ENCODE data around the gene CLCA1. TPM values are rescaled to one million over a fixed set of nuclear protein-coding genes. Genes with fewer than 3 reads are reported as not detected.

The CLCA1 gene
- total RNA-seq, 1 donor from 2014 or later, result not detected

DNA sequence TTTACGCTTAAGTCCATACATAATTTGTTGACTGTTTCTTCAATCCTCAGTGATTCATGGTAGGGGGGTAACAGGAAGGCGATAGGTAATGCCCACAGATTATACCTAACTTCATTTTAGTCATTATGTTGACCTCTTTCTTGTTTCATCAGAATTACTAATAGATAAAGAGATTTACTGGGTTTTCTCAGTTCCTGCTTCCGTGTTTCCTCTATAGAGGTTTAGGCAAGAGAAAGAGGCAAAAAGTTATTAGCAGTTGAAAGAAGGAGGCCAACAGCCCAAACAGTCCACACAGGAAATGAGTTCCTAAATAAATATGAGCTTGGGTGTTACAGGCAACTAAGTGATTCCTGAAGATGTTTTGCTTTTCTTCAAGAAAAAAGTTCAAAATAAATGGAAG, 17.9 kb upstream of the CLCA1 start:
- intact Hi-C loops (cut with DNase I), result no loop called here
- no peak for DNase-seq
- no peaks in the 10 kb centered on the region for H3K36me3 ChIP-seq

DNA sequence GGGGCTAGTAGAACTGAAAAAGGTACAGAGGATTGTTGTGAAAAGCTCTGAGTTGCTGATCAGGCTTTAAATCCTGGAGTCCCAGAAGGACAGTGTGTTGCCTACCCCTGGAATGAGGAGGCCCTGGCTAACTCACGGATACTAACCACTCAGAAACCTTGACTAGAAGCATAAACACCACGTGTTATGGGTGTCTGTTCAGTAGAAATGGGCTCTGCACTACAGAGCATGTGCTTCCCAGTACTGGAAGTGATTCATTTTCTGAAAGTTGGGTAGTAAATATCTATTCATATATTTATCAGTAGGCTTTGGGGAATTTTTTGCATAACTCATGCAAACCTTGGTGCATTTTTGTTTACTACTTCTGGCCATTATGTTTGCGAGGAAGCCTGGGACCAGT, 15.1 kb upstream of the CLCA1 start:
- Histone ChIP-seq H3K4me3 (no peak overlapping the region), H3K4me1 (no peaks in the 10 kb centered on the region), H3K9me3 (no peaks in the 10 kb centered on the region), H3K27me3 (no peaks in the 10 kb centered on the region), H3K27ac (no peak overlapping the region), H3K36me3 (no peaks in the 10 kb centered on the region)
- DNase-seq (no peak), ATAC-seq (no peak)
- TF ChIP-seq, protein P1, sequence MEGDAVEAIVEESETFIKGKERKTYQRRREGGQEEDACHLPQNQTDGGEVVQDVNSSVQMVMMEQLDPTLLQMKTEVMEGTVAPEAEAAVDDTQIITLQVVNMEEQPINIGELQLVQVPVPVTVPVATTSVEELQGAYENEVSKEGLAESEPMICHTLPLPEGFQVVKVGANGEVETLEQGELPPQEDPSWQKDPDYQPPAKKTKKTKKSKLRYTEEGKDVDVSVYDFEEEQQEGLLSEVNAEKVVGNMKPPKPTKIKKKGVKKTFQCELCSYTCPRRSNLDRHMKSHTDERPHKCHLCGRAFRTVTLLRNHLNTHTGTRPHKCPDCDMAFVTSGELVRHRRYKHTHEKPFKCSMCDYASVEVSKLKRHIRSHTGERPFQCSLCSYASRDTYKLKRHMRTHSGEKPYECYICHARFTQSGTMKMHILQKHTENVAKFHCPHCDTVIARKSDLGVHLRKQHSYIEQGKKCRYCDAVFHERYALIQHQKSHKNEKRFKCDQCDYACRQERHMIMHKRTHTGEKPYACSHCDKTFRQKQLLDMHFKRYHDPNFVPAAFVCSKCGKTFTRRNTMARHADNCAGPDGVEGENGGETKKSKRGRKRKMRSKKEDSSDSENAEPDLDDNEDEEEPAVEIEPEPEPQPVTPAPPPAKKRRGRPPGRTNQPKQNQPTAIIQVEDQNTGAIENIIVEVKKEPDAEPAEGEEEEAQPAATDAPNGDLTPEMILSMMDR (IDR thresholded peaks at IDR 0.05), result no peak
- intact Hi-C loops (cut with DNase I), result no loop called here

More for the DNA sequence above, 17.9 kb upstream of the CLCA1 start:
- TF ChIP-seq, protein P1 (IDR thresholded peaks at IDR 0.05), result no peak
- Histone ChIP-seq H3K27ac (no peak overlapping the region), H3K9me3 (no peaks in the 10 kb centered on the region), H3K27me3 (no peaks in the 10 kb centered on the region), H3K4me3 (no peak overlapping the region), H3K4me1 (no peaks in the 10 kb centered on the region)
- ATAC-seq, result no peak

DNA sequence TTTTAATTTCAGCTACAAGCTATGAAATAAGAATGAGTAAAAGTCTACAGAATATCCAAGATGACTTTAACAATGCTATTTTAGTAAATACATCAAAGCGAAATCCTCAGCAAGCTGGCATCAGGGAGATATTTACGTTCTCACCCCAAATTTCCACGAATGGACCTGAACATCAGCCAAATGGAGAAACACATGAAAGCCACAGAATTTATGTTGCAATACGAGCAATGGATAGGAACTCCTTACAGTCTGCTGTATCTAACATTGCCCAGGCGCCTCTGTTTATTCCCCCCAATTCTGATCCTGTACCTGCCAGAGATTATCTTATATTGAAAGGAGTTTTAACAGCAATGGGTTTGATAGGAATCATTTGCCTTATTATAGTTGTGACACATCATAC, 13.7 kb upstream of the CLCA1 start:
- intact Hi-C loops (cut with DNase I), result no loop called here
- TF ChIP-seq, protein P1 (IDR thresholded peaks at IDR 0.05), result no peak

DNA sequence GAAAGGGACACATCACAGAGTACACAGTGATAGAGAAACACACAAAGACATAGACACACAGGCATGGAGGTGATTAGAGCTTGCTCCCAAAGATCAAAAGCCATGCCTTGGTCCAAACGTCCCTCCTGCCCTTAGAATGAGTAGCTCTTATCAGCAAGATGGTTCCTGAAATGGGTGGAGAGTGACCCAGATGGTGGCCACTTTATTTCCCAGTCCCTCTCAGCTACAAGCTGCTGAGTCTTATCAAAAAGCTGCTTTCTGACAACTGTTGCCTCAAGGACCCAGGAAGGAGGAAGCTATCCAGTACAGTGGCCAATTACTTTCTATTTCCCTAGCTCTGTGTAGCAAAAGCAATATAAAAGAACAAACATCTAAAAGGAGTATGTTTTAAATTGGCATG, 7.7 kb upstream of the CLCA1 start:
- Histone ChIP-seq H3K4me3 (no peak overlapping the region), H3K4me1 (peaks cover 7% of the 10 kb centered on the region), H3K36me3 (no peaks in the 10 kb centered on the region), H3K27ac (no peak overlapping the region), H3K27me3 (no peaks in the 10 kb centered on the region), H3K9me3 (no peaks in the 10 kb centered on the region)
- TF ChIP-seq, protein P1 (IDR thresholded peaks at IDR 0.05), result no peak
- intact Hi-C loops (cut with DNase I), result no loop called here
- no peak for DNase-seq
- peak; percentile 41 for ATAC-seq

More for the DNA sequence above, 13.7 kb upstream of the CLCA1 start:
- H3K27ac ChIP-seq, result no peak overlapping the region
- no peak for DNase-seq
- ATAC-seq, result no peak
- H3K27me3 ChIP-seq, result no peaks in the 10 kb centered on the region
- no peak overlapping the region for H3K4me3 ChIP-seq
- no peaks in the 10 kb centered on the region for H3K4me1 ChIP-seq
- no peaks in the 10 kb centered on the region for H3K36me3 ChIP-seq
- H3K9me3 ChIP-seq, result no peaks in the 10 kb centered on the region

DNA sequence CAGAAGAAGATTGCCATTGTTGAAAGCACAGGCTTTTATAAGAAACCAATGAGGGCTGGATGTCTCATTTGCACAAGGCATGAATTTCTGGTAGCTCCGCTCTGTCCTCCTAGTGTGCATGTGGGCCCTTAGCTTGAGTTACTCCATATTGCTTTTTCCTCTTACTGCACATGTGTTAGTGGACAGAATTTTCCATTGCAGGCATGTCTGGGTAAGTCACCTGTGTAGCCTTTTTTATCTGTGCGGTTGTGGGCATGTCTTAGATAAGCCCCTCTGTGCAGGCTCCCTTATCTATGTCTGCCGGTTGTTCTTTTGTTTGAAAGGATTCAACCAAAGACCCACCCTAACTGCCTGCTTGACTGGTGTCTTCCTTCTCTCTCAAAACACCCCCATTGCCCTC, 7.2 kb upstream of the CLCA1 start:
- ATAC-seq, result no peak
- H3K4me3 ChIP-seq, result no peak overlapping the region
- peaks cover 9% of the 10 kb centered on the region for H3K4me1 ChIP-seq
- intact Hi-C loops (cut with DNase I), result no loop called here
- TF ChIP-seq, protein P1 (IDR thresholded peaks at IDR 0.05), result no peak
- no peaks in the 10 kb centered on the region for H3K27me3 ChIP-seq
- H3K36me3 ChIP-seq, result no peaks in the 10 kb centered on the region
- no peak for DNase-seq
- no peak overlapping the region for H3K27ac ChIP-seq
- no peaks in the 10 kb centered on the region for H3K9me3 ChIP-seq

DNA sequence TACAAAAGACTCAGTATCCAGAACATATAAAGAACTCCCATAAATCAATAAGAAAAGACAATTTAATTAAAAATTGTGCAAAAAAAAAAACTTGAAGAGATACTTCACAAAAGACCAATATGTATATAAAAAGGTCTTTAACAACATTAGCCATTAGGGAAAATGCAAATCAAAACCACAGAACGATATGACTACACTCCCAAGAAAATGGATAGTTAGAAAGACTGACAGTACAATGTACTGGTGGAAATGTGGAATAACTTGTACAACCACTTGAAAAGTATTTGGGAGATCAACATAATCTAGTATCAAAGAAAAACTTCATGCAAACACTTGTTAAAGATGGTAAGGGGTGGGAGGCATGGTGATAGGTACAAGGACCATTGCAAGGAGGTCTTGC, 3.9 kb upstream of the CLCA1 start:
- intact Hi-C loops (cut with DNase I), result no loop called here
- no peak overlapping the region for H3K27ac ChIP-seq
- H3K4me1 ChIP-seq, result peaks cover 9% of the 10 kb centered on the region
- TF ChIP-seq, protein P1 (IDR thresholded peaks at IDR 0.05), result no peak
- H3K27me3 ChIP-seq, result no peaks in the 10 kb centered on the region
- ATAC-seq, result no peak
- DNase-seq, result no peak
- no peaks in the 10 kb centered on the region for H3K36me3 ChIP-seq
- no peak overlapping the region for H3K4me3 ChIP-seq
- no peaks in the 10 kb centered on the region for H3K9me3 ChIP-seq

Measured in upper lobe of right lung (tissue), 1 donor.